HCT116 (cell line): Measurements from ENCODE around the gene DCBLD2. TPM values are rescaled to one million over a fixed set of nuclear protein-coding genes. Genes with fewer than 3 reads are reported as not detected.

Experiments used
- ATAC-seq: fragments of 200-7000 bp; cut with Tn5 transposase; 2 replicates; pipeline ENCODE4 v1.9.1; 2020; ENCODE audit warnings: mild to moderate bottlenecking, moderate library complexity
- BruUV-seq: library from RNA; stranded (reverse); fragments of 400-500 nt; replicated peaks from 2 replicates; lab custom pipeline; 2021; lab: Mats Ljungman, UMichigan
- CTCF ChIA-PET: fragments of 300-600 bp; sonication (Branson Sonifier 250); formaldehyde crosslinking; loops from one replicate; lab custom pipeline; 2021; ENCODE audit warnings: antibody characterized with exemption; lab: Charles Lee
- POLR2A ChIA-PET: fragments of 300-600, 350-600 bp; sonication (Branson Sonifier 250); formaldehyde crosslinking; loops from one replicate; lab custom pipeline; 2021; ENCODE audit warnings: antibody characterized with exemption; lab: Charles Lee
- RAD21 ChIA-PET, 2 experiments: fragments of 300-600 bp; sonication (Branson Sonifier 250); formaldehyde crosslinking; loops; one replicate each; lab custom pipeline; 2023; ENCODE audit warnings: low total read pairs in 2 of 2; ENCODE audit not compliant: uncharacterized antibody in 2 of 2, unreplicated experiment in 2 of 2, low non-redundant PET in 1 of 2; lab: Charles Lee
- DNase-seq: peaks from one replicate; pipeline ENCODE4 v3.0.0-alpha.2; 2010; ENCODE audit warnings: low read depth, low spot score
- H2AFZ ChIP-seq: fragments of 200-600 bp; shearing (Covaris generic), sonication (generic); 2 replicates; pipeline ENCODE4 v1.6.1; 2017; ENCODE audit warnings: low read depth, mixed run types, mixed read lengths, antibody characterized with exemption, low read length; ENCODE audit not compliant: poor library complexity, severe bottlenecking
- H3K27ac ChIP-seq: 2 replicates; pipeline ENCODE4 v1.5.1; 2012; ENCODE audit warnings: low read depth, low read length
- H3K27me3 ChIP-seq: fragments of 200-600 bp; sonication (generic); 2 replicates; pipeline ENCODE4 v1.6.1; 2016; ENCODE audit warnings: mixed run types, low read length, mixed read lengths; ENCODE audit not compliant: insufficient read depth
- H3K36me3 ChIP-seq, 2 experiments: fragments of 200-500 bp in 1 of 2; fragments of 200-600 bp in 1 of 2; sonication (Bioruptor generic) in 1 of 2; sonication (generic) in 1 of 2; 2 replicates each; pipeline versions ENCODE4 v1.5.1 to v1.6.1; 2014 to 2016; ENCODE audit warnings: low read length in 2 of 2, inconsistent platforms in 1 of 2, mixed read lengths in 1 of 2, mixed run types in 1 of 2; ENCODE audit not compliant: insufficient read depth in 2 of 2, control insufficient read depth in 1 of 2
- H3K4me1 ChIP-seq, 2 experiments: fragments of 200-600 bp in 1 of 2; sonication (generic) in 1 of 2; 2 replicates each; pipeline versions ENCODE4 v1.5.1 to v1.6.1; 2012 to 2017; ENCODE audit warnings: low read length in 2 of 2, inconsistent platforms in 1 of 2, mild to moderate bottlenecking in 1 of 2, mixed read lengths in 1 of 2, mixed run types in 1 of 2, moderate library complexity in 1 of 2; ENCODE audit not compliant: insufficient read depth in 2 of 2, control insufficient read depth in 1 of 2
- H3K4me2 ChIP-seq: fragments of 200-600 bp; sonication (generic); 2 replicates; pipeline ENCODE4 v1.6.1; 2017; ENCODE audit warnings: mixed run types, low read length, mixed read lengths
- H3K4me3 ChIP-seq, 2 experiments: fragments of 200-600 bp in 1 of 2; sonication (generic) in 1 of 2; replicated peaks in 1 of 2; 2 replicates each; pipeline ENCODE4 v1.5.1; 2011 to 2016; ENCODE audit warnings: low read length in 2 of 2, control low read depth in 1 of 2, low read depth in 1 of 2, mild to moderate bottlenecking in 1 of 2, mixed read lengths in 1 of 2, mixed run types in 1 of 2
- H3K79me2 ChIP-seq: fragments of 200-600 bp; sonication (generic); 2 replicates; pipeline ENCODE4 v1.6.1; 2017; ENCODE audit warnings: mild to moderate bottlenecking, mixed run types, low read length, moderate library complexity, mixed read lengths; ENCODE audit not compliant: insufficient read depth
- H3K9ac ChIP-seq: fragments of 200-600 bp; sonication (generic); 2 replicates; pipeline ENCODE4 v1.6.1; 2016; ENCODE audit warnings: low read length, mixed read lengths
- H3K9me2 ChIP-seq: fragments of 200-600 bp; sonication (generic), shearing (Covaris generic); 2 replicates; pipeline ENCODE4 v1.6.1; 2017; ENCODE audit warnings: mixed run types, mild to moderate bottlenecking, moderate library complexity; ENCODE audit not compliant: insufficient read depth
- H3K9me3 ChIP-seq, 2 experiments: fragments of 200-500 bp in 1 of 2; fragments of 200-600 bp in 1 of 2; sonication (Bioruptor generic) in 1 of 2; sonication (generic) in 1 of 2; 2 replicates each; pipeline ENCODE4 v1.6.1; 2014 to 2017; ENCODE audit warnings: low read length in 2 of 2, mixed read lengths in 2 of 2, inconsistent platforms in 1 of 2, low read depth in 1 of 2, mild to moderate bottlenecking in 1 of 2, mixed run types in 1 of 2, moderate library complexity in 1 of 2; ENCODE audit not compliant: control insufficient read depth in 1 of 2, insufficient read depth in 1 of 2
- H4K20me1 ChIP-seq: fragments of 200-600 bp; sonication (generic), shearing (Covaris generic); 2 replicates; pipeline ENCODE4 v1.6.1; 2017; ENCODE audit warnings: mixed run types, mild to moderate bottlenecking, moderate library complexity; ENCODE audit not compliant: insufficient read depth
- ELF1 ChIP-seq: IDR thresholded peaks from 2 replicates; pipeline ENCODE4 v1.6.1; 2012; ENCODE audit warnings: low read depth, borderline replicate concordance
- EZH2 ChIP-seq: fragments of 200-600 bp; sonication (generic); IDR thresholded peaks from 2 replicates; pipeline ENCODE4 v1.6.1; 2017; ENCODE audit warnings: antibody characterized with exemption, mixed run types
- EZH2phosphoT487 ChIP-seq: fragments of 200-600 bp; IDR thresholded peaks from 2 replicates; pipeline ENCODE4 v1.6.1; 2018; ENCODE audit warnings: antibody characterized with exemption, borderline replicate concordance
- FOSL1 ChIP-seq: IDR thresholded peaks from 2 replicates; pipeline ENCODE4 v1.6.1; 2012; ENCODE audit warnings: low read depth
- SP1 ChIP-seq: IDR thresholded peaks from 2 replicates; pipeline ENCODE4 v1.6.1; 2012; ENCODE audit warnings: low read depth
- YY1 ChIP-seq: IDR thresholded peaks from 2 replicates; pipeline ENCODE4 v1.6.1; 2011; ENCODE audit warnings: low read length, low read depth, moderate library complexity, mild to moderate bottlenecking; ENCODE audit not compliant: insufficient replicate concordance; ENCODE audit errors: extremely low read depth
- ZFX ChIP-seq: fragments of 450-650 bp; IDR thresholded peaks from 2 replicates; pipeline ENCODE4 v1.6.1; 2017
- intact Hi-C: fragments of 100-400 bp; cut with micrococcal nuclease; formaldehyde crosslinking; loops from 2 replicates; pipeline ENCODE4 v1.10.0; 2022
- total RNA-seq: library from RNA; stranded (reverse); gene quantifications from one replicate; pipeline ENCODE4 v1.2.1, GENCODE V29; 2021; ENCODE audit not compliant: unreplicated experiment
- TF ChIP-seq, protein P1 (sequence below): IDR thresholded peaks from 2 replicates; pipeline ENCODE4 v1.6.1; 2012
- TF ChIP-seq, protein P2 (sequence below), 3 experiments: fragments of 200-600 bp in 1 of 3; sonication (generic) in 1 of 3; IDR thresholded peaks in 2 of 3; conservative IDR thresholded peaks in 1 of 3; 2 replicates each; pipeline ENCODE4 v1.5.1; 2012 to 2017; ENCODE audit warnings: low read depth in 2 of 3, low read length in 2 of 3, antibody characterized with exemption in 1 of 3, borderline replicate concordance in 1 of 3, control low read depth in 1 of 3, mild to moderate bottlenecking in 1 of 3, mixed read lengths in 1 of 3, mixed run types in 1 of 3, moderate library complexity in 1 of 3; ENCODE audit not compliant: insufficient read depth in 1 of 3
- TF ChIP-seq, protein P3 (sequence below): IDR thresholded peaks from 2 replicates; pipeline ENCODE4 v1.6.1; 2011; ENCODE audit warnings: mild to moderate bottlenecking, low read length, moderate library complexity; ENCODE audit not compliant: insufficient replicate concordance; ENCODE audit errors: extremely low read depth

The DCBLD2 gene
- total RNA-seq, 1 experiment from 2014 or later = 532 TPM

DNA sequence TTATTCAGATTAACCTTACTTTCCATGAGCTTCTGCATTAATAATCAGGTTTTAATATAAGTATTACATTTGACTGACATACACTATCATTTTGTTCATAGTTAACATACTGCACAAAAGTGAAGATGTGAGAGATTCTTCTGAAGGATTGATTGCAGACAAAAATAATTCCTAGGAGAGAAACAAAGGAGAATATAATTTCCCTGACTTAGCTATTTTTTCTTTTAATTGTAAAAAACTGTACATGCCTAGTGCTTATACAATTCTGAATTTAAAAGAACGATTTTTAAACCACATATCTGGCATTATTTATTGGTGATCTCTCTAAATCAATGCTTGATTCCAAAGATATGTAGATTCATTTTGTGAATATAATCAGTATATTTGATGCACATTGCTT, 11.0 kb upstream of the DCBLD2 start:
- Histone ChIP-seq H3K9ac (no peak overlapping the region), H3K4me2 (no peak overlapping the region), H3K9me2 (no peaks in the 10 kb centered on the region), H3K4me1 (peaks cover 29 to 32% of the 10 kb centered on the region in 2 experiments), H3K27ac (no peak overlapping the region), H3K9me3 (no peaks in the 10 kb centered on the region), H4K20me1 (no peaks in the 10 kb centered on the region), H3K27me3 (no peaks in the 10 kb centered on the region), H3K79me2 (peaks cover 3% of the 10 kb centered on the region; the same call in 1 of the 2 replicates), H3K36me3 (0 out of 4 replicates have a peak, but pooled peaks cover 0 to 2% of the 10 kb centered on the region in 2 experiments), H2AFZ (no peak overlapping the region), H3K4me3 (no peak overlapping the region)
- BruUV-seq = no TSS peak
- no peak for ATAC-seq
- ChIA-PET RAD21 (no interaction called here), POLR2A (interaction anchor here (0.9 to 8.1 kb wide), 2 partner anchors 8 to 10 kb away, joined by 3 to 58 read pairs; partner anchors contain the start of gene DCBLD2), CTCF (no interaction called here)
- intact Hi-C loops = no loop called here
- DNase-seq = no peak
- no peak for TF ChIP-seq YY1
- TF ChIP-seq, protein P1, sequence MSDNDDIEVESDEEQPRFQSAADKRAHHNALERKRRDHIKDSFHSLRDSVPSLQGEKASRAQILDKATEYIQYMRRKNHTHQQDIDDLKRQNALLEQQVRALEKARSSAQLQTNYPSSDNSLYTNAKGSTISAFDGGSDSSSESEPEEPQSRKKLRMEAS = no peak
- TF ChIP-seq, protein P2, sequence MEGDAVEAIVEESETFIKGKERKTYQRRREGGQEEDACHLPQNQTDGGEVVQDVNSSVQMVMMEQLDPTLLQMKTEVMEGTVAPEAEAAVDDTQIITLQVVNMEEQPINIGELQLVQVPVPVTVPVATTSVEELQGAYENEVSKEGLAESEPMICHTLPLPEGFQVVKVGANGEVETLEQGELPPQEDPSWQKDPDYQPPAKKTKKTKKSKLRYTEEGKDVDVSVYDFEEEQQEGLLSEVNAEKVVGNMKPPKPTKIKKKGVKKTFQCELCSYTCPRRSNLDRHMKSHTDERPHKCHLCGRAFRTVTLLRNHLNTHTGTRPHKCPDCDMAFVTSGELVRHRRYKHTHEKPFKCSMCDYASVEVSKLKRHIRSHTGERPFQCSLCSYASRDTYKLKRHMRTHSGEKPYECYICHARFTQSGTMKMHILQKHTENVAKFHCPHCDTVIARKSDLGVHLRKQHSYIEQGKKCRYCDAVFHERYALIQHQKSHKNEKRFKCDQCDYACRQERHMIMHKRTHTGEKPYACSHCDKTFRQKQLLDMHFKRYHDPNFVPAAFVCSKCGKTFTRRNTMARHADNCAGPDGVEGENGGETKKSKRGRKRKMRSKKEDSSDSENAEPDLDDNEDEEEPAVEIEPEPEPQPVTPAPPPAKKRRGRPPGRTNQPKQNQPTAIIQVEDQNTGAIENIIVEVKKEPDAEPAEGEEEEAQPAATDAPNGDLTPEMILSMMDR (IDR thresholded peaks at IDR 0.05 in 2 of 3, conservative IDR thresholded peaks at IDR 0.05 in 1 of 3; ENCODE audit: borderline replicate concordance in 1 of 3, insufficient read depth in 1 of 3, low read depth in 2 of 3, low read length in 2 of 3) = no peak
- no peak for TF ChIP-seq EZH2phosphoT487
- no peak for TF ChIP-seq EZH2
- no peak for TF ChIP-seq FOSL1
- TF ChIP-seq ELF1 = no peak
- TF ChIP-seq, protein P3, sequence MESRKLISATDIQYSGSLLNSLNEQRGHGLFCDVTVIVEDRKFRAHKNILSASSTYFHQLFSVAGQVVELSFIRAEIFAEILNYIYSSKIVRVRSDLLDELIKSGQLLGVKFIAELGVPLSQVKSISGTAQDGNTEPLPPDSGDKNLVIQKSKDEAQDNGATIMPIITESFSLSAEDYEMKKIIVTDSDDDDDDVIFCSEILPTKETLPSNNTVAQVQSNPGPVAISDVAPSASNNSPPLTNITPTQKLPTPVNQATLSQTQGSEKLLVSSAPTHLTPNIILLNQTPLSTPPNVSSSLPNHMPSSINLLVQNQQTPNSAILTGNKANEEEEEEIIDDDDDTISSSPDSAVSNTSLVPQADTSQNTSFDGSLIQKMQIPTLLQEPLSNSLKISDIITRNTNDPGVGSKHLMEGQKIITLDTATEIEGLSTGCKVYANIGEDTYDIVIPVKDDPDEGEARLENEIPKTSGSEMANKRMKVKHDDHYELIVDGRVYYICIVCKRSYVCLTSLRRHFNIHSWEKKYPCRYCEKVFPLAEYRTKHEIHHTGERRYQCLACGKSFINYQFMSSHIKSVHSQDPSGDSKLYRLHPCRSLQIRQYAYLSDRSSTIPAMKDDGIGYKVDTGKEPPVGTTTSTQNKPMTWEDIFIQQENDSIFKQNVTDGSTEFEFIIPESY = no peak
- TF ChIP-seq ZFX = no peak
- TF ChIP-seq SP1 = no peak
